NCI-H510A (cell line): ENCODE data around the gene FCAR.
"Not testable (repeated sequence)": the region's sequence is repeated elsewhere in the genome, so short reads cannot be mapped to it uniquely, and the experiment has no call there.

ENCODE experiments used
- DNase-seq: peaks from one replicate; lab custom pipeline; 2025; lab: John Stamatoyannopoulos, UW

Gene FCAR

DNA sequence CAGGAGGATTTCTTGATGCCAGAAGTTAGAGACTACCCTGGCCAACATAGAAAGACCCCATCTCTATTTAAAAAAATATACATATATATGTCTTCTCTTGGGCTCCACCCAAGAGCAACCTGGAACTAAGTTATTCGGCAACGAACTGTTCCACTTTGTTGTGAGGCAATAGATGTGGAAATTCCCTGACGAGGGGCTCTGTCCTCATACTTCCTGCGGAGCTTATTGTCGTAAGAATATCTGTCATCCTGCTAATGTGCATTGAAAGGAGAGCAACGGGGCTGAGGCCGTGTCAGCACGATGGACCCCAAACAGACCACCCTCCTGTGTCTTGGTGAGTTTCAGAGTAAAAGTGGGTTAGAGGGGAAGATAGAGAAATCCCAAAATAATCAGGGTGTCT, at the start of gene FCAR:
FCAR (plus strand) TSS at position 246 of the 400 bp plus-strand sequence; CDS start at position 301, 55 bp downstream.
- no peak for DNase-seq

GRCh38 chr19:54824416-54824815, 49.6 kb upstream of the FCAR start:
- not testable (repeated sequence) for DNase-seq

GRCh38 chr19:54825326-54825725, 48.7 kb upstream of the FCAR start:
- DNase-seq: not testable (repeated sequence)

- DNase-seq: not testable (repeated sequence)
These were observed 46.0 kb upstream of the FCAR start for GRCh38 chr19:54828064-54828463.

DNA sequence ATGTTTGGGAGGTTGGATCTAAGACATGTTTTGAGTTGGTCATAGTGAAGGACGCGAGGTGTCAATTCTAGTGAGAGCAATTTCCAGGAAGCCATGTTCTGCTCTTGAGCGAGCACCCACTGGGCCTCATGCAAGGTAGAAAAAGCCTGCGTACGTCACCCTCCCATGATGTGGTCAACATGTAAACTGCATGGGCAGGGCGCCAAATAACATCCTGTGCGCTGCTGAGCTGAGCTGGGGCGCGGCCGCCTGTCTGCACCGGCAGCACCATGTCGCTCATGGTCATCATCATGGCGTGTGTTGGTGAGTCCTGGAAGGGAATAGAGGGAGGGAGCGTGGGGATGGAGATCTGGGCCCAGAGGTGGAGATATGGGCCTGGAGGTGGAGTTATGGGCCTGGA, 41.5 kb upstream of the FCAR start, which contains the start of gene KIR2DS4:
KIR2DS4 (plus strand) TSS at position 181 of the 400 bp plus-strand sequence.
- not testable (repeated sequence) for DNase-seq

DNA sequence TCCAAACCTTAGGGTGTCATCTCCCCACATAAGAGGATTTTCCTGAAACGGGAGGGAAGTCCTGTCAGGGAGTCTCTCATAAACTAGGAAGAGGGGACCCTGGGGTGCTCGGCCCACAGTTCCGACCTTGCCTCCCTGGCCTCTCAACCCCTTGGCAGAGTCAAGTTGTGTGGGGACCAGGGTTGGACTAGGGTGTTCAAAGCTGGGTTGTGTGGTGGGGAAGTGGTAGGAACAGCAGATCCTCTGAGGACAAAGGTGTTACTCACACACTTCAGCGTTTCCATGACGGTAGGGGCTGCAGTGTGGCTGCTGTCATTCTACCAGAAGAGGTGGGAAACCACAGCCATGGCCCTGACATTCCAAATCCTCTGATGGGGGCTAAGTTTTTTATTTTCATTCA, 38.9 kb upstream of the FCAR start:
- not testable (repeated sequence) for DNase-seq

GRCh38 chr19:54837522-54837921, 36.5 kb upstream of the FCAR start:
- DNase-seq: not testable (repeated sequence)

- not testable (repeated sequence) for DNase-seq
These were observed 30.9 kb upstream of the FCAR start for GRCh38 chr19:54843171-54843570.

- not testable (repeated sequence) for DNase-seq
These were observed 23.9 kb upstream of the FCAR start, which contains the start of gene KIR3DL2 for GRCh38 chr19:54850061-54850640. TSS of gene KIR3DL2 (plus strand) at chr19:54850443. CDS start at chr19:54850476, 33 bp downstream.

DNA sequence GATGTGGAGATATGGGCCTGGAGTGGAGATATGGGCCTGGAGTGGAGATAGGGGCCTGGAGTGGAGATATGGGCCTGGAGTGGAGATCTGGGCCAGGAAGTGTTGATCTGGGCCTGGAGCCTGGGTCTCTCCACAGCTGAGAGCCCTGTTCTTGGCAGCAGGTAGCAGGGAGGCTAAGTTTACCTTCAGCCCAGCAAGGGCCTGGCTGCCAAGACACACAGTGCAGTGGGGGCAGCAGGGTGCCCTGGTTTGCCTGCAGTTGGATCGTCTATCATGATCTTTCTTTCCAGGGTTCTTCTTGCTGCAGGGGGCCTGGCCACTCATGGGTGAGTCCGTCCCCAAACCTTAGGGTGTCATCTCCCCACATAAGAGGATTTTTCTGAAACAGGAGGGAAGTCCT, 23.1 kb upstream of the FCAR start:
- DNase-seq: no peak

DNA sequence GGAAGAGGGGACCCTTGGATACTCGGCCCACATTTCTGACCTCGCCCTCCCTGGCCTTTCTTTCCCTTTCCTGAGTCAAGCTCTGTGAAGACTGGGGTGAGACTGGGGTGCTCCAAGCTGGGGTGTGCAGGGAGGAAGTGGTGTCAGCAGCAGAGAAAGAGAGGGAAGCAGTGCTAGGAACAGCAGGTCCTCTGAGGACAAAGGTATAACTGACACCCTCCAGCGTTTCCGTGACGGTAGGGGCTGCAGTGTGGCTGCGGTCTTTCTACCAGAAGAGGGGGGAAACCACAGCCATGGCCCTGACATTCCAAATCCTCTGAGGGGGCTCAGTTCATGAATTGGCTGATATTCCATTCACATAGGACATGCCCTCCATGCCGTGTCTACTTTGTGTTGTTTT, 22.7 kb upstream of the FCAR start:
- no peak for DNase-seq

- not testable (repeated sequence) for DNase-seq
These were observed 18.8 kb upstream of the FCAR start for GRCh38 chr19:54855241-54855640.

DNA sequence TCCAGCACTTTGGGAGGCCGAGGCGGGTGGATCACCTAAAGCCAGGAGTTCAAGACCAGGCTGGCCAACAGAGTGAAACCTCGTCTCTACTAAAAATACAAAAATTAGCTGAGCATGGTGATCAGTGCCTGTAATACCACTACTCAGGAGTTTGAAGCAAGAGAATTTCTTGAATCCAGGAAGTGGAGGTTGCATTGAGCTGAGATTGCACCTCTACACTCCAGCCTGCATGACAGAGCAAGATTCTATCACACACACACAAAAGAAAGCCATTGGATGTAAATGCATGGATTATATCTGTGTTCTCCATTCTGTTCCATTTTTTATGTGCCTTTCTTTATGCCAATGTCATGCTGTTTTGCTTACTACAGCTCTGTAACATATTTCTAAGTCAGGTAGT, 15.6 kb upstream of the FCAR start:
- not testable (repeated sequence) for DNase-seq

DNA sequence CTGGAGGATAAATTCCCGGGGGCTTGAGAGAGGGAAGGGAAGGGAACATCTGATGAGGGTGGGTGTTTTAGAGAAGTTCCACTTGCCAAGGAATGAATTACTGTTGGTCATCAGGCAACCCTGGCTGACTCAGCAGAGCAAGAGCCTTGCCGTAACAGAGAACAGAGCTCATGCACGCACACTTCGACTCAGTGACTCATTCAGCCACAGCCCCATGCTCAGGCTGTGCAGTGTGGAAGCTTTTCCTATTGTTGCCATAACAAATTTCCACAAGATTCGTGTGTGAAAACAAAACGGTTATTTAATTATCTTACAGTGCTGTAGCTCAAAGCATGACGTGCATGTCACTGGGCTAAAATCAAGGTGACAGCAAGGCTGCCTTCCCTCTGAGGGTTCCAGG, 14.6 kb upstream of the FCAR start:
- not testable (repeated sequence) for DNase-seq

- not testable (repeated sequence) for DNase-seq
These were observed 10.6 kb upstream of the FCAR start for GRCh38 chr19:54863459-54863858.

DNA sequence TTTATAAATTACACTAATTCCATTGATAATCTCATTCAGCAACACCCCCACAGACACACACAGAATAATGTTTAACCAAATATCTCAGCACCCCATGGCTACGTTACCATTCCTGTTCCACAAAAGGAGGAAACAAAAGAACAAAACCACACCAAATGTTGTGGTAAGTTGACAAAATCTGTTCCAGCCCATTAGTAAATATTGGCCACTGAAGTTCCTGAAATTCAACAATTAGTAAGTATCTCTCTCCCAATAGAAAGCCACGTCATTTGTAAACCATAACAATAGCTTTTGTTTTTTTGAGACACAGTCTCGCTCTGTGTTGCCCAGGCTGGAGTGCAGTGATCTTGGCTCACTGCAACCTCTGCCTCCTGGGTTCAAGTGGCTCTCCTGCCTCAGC, 2.3 kb upstream of the FCAR start:
- DNase-seq: no peak

DNA sequence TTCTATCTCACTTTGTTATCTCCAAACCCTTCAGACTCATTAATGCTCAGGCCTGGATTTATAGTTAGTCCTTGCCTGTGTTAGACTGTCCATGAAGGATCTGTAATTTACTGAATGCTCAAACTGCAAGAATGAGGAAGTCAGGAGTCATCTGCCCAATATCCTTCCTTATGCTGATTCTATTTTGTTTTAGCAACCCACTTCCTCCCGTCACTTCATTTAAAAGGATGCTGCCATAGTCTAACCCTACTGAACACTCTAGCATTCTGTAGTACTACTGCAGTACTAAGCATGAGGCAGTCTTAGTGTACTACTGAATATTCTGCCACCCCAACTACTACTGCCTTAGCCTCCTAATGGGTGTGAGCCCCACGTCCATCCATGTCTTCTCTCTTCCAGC, 1.5 kb downstream of the FCAR start:
- no peak for DNase-seq

DNA sequence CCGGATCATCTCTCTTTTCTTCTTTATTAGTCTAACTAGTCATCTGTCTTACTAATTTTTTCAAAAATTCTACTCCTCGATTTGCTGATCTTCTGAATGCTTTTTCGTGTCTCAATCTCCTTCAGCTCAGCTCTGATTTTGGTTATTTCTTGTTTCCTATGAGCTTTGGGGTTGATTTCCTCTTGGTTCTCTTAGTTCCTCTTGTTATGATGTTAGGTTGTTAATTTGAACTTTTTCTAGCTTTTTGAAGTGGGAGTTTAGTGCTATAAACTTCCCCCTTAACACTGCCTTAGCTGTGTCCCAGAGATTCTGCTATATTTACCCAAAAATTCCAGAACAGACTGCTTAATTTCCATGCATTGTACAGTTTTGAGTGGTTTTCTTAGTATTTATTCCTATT, 3.4 kb downstream of the FCAR start:
- no peak for DNase-seq

- no peak for DNase-seq
These were observed 7.8 kb downstream of the FCAR start for GRCh38 chr19:54881884-54882283.

DNA sequence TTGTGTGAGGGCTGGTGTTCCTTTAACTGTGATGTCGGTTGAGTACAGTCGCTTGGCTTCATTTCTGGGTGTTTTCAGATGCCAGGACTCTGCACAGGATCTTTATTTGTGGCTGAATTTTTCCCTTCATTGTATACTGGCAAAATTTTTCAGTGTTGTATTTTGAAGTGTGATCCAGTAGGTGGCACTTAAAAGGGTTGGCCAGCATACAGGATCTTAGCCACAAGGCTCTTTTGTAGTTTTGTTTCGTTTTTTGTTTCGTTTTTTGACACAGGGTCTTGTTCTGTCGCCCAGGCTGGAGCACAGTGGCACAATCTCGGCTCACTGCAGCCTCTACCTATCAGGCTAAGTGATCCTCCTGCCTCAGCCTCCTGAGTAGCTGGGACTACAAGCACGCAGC, 8.7 kb downstream of the FCAR start:
- no peak for DNase-seq

- no peak for DNase-seq
These were observed 9.2 kb downstream of the FCAR start for GRCh38 chr19:54883228-54883627.

DNA sequence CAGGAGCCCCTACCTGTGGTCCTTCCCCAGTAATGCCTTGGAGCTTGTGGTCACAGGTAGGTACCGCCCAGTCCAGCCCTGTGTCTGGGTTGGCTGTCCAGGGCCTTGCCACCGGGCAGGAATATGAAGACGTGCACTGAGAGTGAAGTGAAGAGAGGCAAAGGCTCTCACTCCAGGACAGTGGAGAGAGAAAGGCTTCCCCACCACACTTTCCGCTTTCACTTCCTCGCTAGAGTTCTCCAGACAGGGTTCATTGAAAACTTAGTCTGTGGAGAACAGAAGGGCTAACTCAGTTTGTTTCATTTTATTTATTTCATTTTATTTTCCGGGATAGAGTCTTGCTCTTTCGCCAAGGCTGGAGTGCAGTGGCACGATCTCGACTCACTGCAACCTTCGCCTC, 14.2 kb downstream of the FCAR start:
- no peak for DNase-seq

DNA sequence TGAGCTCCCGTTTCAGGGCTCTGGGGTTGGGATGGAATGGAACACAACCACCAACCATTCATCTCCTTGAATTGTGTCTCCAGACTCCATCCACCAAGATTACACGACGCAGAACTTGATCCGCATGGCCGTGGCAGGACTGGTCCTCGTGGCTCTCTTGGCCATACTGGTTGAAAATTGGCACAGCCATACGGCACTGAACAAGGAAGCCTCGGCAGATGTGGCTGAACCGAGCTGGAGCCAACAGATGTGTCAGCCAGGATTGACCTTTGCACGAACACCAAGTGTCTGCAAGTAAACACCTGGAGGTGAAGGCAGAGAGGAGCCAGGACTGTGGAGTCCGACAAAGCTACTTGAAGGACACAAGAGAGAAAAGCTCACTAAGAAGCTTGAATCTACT, 15.5 kb downstream of the FCAR start:
- DNase-seq: no peak

DNA sequence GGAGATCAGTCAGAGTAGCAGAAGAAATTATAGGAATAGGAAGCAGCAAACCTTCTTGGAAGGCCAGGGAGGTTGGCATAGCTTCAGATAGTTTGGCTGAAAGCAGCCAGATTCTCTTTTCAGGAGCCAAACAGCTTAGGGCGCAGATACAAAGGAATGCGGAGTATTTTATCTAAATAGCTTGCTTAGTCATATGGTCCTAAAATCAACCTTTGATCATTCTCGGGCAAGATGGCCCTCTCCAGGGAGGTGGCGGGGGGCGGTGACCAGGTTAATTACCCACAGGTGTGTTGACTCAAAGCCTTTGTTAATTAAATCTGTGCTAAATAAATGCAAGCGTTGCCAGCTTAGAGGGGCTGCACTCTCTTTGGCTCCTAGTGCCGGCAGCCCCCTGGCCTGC, 19.4 kb downstream of the FCAR start:
- no peak for DNase-seq
